MM.1S (cell line): ENCODE measurements around the gene SH3TC1.

Source experiments
- EZH2 ChIP-seq: fragments of 300-600 bp; sonication (generic); optimal IDR thresholded peaks from 2 replicates; pipeline ENCODE3; 2017; ENCODE audit warnings: low read depth, mild to moderate bottlenecking, antibody characterized with exemption, low read length, mixed read lengths
- TF ChIP-seq, protein P1 (sequence below): fragments of 300-600 bp; sonication (generic); IDR thresholded peaks from 2 replicates; pipeline ENCODE4 v1.5.1; 2016; ENCODE audit warnings: antibody characterized with exemption, low read length, mixed read lengths

DNA sequence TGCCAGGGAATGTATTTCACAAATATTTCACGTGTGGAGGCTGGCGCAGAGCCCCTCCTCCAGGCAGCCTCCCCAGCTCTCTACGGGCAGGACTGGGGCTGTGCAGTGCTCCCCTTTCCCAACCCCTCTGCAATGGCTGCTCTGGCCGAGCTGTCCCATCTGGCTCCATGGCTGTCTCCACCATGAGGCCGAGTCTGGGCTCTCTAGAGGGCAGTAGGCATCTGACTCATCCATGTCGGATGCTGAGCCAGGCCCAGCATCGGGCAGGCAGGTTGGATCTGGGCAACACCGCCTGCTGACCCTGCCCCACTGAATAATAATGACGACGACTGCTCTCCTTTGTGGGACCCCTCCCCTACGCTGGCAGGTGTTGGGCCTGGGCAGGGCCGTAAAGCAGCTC lies 11.0 kb upstream of the SH3TC1 start:
- TF ChIP-seq, protein P1, sequence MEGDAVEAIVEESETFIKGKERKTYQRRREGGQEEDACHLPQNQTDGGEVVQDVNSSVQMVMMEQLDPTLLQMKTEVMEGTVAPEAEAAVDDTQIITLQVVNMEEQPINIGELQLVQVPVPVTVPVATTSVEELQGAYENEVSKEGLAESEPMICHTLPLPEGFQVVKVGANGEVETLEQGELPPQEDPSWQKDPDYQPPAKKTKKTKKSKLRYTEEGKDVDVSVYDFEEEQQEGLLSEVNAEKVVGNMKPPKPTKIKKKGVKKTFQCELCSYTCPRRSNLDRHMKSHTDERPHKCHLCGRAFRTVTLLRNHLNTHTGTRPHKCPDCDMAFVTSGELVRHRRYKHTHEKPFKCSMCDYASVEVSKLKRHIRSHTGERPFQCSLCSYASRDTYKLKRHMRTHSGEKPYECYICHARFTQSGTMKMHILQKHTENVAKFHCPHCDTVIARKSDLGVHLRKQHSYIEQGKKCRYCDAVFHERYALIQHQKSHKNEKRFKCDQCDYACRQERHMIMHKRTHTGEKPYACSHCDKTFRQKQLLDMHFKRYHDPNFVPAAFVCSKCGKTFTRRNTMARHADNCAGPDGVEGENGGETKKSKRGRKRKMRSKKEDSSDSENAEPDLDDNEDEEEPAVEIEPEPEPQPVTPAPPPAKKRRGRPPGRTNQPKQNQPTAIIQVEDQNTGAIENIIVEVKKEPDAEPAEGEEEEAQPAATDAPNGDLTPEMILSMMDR: no peak
- no peak for TF ChIP-seq EZH2
